ENCODE measurements around the gene SLC33A1. TPM values are rescaled to one million over a fixed set of nuclear protein-coding genes. Genes with fewer than 3 reads are reported as not detected.
"Not testable (repeated sequence)": the region's sequence is repeated elsewhere in the genome, so short reads cannot be mapped to it uniquely, and the experiment has no call there.

The SLC33A1 gene
- total RNA-seq, 5 donors from 2014 or later (not counting 1 experiment from before 2014, with no cell fraction given) = 17.4 to 33.1 (median 28.5) TPM

DNA sequence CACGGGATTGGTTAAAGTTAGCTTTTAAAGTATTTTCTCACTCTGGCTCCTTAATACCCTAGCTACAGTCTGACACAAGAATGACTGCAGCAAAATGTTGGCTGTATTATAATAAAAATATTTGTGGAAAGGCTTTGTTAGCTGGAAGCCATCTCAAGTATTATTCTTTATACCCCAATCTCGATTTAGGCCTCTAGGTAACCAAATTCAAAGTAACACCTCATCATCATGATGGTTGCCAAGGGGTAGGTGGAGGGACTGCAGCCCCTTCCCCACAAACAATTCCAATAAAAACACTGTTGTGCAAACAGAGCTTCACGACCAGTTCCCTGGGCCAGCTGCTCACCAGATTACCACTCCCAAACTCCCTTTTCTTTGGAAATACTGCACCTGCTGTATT is 15.5 kb upstream of the SLC33A1 start:
- H3K9me3 Mint-ChIP-seq = no peaks in the 10 kb centered on the region
- WGBS (ENCODE audit: insufficient coverage) = no CpG with 5 or more reads among the region's 3 CpGs

GRCh38 chr3:155863072-155863784 is 9.0 kb upstream of the SLC33A1 start:
- Histone ChIP-seq H3K27me3 (replicated peaks in 1 of 2; ENCODE audit: control insufficient read depth in 2 of 2, extremely low read depth in 1 of 2, insufficient read depth in 2 of 2, low read length in 1 of 2) (no peaks in the 10 kb centered on the region), H3K9me3 (no peaks in the 10 kb centered on the region), H3K4me3 (ENCODE audit: control insufficient read depth in 1 of 2, extremely low read depth in 1 of 2, low read length in 1 of 2) (no peak overlapping the region), H3K4me1 (ENCODE audit: control insufficient read depth in 1 of 2, extremely low read depth in 1 of 2, insufficient read depth in 2 of 2, low read length in 2 of 2) (peaks cover 0 to 12% of the 10 kb centered on the region in 2 experiments), H3K36me3 (ENCODE audit: control insufficient read depth in 2 of 2, extremely low read depth in 1 of 2, insufficient read depth in 1 of 2, low read length in 1 of 2) (no peaks in the 10 kb centered on the region), H3K27ac (ENCODE audit: low read length) (peak overlapping the region; percentile 72)
- 95% methylated on average over 7 of the region's 12 CpGs for WGBS (ENCODE audit: insufficient coverage)
- DNase-seq (no peak), ATAC-seq (replicated peaks in 1 of 4) (peak in 1 of 4 experiments; percentile 9)
- ChIA-PET POLR2A (interaction anchor here (0.6 kb wide), 3 partner anchors 12 to 1297 kb away, joined by 3 to 4 read pairs (median 4); partner anchors contain the start of gene CCNL1 (in 1 of the 2)), CTCF (interaction anchor here (1.2 to 2.3 kb wide), 3 partner anchors 9 to 57 kb away, joined by 3 to 13 read pairs (median 6); partner anchors contain the start of gene C3orf33 (in 2 of the 2))
- Mint-ChIP-seq H3K36me3 (no peaks in the 10 kb centered on the region), H3K27me3 (no peaks in the 10 kb centered on the region), H3K4me1 (peaks cover 0 to 24% (median 16%) of the 10 kb centered on the region in 3 donors), H3K9me3 (no peaks in the 10 kb centered on the region), H3K27ac (peak overlapping the region; percentile 82 to 84), H3K4me3 (no peak overlapping the region)

More for the DNA sequence above, 15.5 kb upstream of the SLC33A1 start:
- H3K36me3 ChIP-seq (ENCODE audit: control insufficient read depth in 2 of 2, extremely low read depth in 1 of 2, insufficient read depth in 1 of 2, low read length in 1 of 2) = no peaks in the 10 kb centered on the region
- POLR2A ChIA-PET = interaction anchor here (0.6 to 1.2 kb wide), 5 partner anchors 16 to 1291 kb away, joined by 3 to 6 read pairs (median 5); partner anchors contain the start of gene CCNL1 (in 1 of the 2)
- no peaks in the 10 kb centered on the region for H3K9me3 ChIP-seq
- H3K27me3 ChIP-seq (replicated peaks in 1 of 2; ENCODE audit: control insufficient read depth in 2 of 2, extremely low read depth in 1 of 2, insufficient read depth in 2 of 2, low read length in 1 of 2) = no peaks in the 10 kb centered on the region
- peak overlapping the region; percentile 96 to 97 for H3K27ac Mint-ChIP-seq
- no peaks in the 10 kb centered on the region for H3K36me3 Mint-ChIP-seq
- peak overlapping the region; percentile 93 for H3K27ac ChIP-seq (ENCODE audit: low read length)
- H3K4me1 Mint-ChIP-seq = peaks cover 16 to 30% (median 29%) of the 10 kb centered on the region in 3 donors
- ATAC-seq (replicated peaks in 1 of 4) = no peak
- DNase-seq = no peak
- H3K4me3 ChIP-seq (ENCODE audit: control insufficient read depth in 1 of 2, extremely low read depth in 1 of 2, low read length in 1 of 2) = peak overlapping the region; percentile 64 to 65
- CTCF ChIA-PET = interaction anchor here (0.6 to 4.4 kb wide), 11 partner anchors 9 to 1544 kb away, joined by 3 to 44 read pairs (median 3); partner anchors contain the start of genes C3orf33 (in 1 of the 2) and SLC33A1 (in 1 of the 2)
- peaks cover 9 to 19% of the 10 kb centered on the region in 2 experiments for H3K4me1 ChIP-seq (ENCODE audit: control insufficient read depth in 1 of 2, extremely low read depth in 1 of 2, insufficient read depth in 2 of 2, low read length in 2 of 2)
- peak overlapping the region; percentile 87 to 92 (median 92) for H3K4me3 Mint-ChIP-seq
- no peaks in the 10 kb centered on the region for H3K27me3 Mint-ChIP-seq

GRCh38 chr3:155862290-155862982 is 8.2 kb upstream of the SLC33A1 start:
- H3K36me3 ChIP-seq (ENCODE audit: control insufficient read depth in 2 of 2, extremely low read depth in 1 of 2, insufficient read depth in 1 of 2, low read length in 1 of 2); H3K27me3 ChIP-seq (replicated peaks in 1 of 2; ENCODE audit: control insufficient read depth in 2 of 2, extremely low read depth in 1 of 2, insufficient read depth in 2 of 2, low read length in 1 of 2); H3K36me3 Mint-ChIP-seq; H3K27me3 Mint-ChIP-seq; H3K9me3 ChIP-seq; H3K9me3 Mint-ChIP-seq: not testable (repeated sequence)
- peaks cover 0 to 24% (median 16%) of the 10 kb centered on the region in 3 donors for H3K4me1 Mint-ChIP-seq
- DNase-seq (peak in 34 of 35 experiments; percentile 15 to 73 (median 42)), ATAC-seq (replicated peaks in 1 of 4) (peak; percentile 83 to 94 (median 88))
- H3K27ac Mint-ChIP-seq = peak overlapping the region; percentile 82 to 84
- H3K4me3 Mint-ChIP-seq = peak overlapping the region in 2 of 3 donors; percentile 13 to 28
- 54% methylated on average over 6 of the region's 12 CpGs for WGBS (ENCODE audit: insufficient coverage)
- Histone ChIP-seq H3K27ac (ENCODE audit: low read length) (peak overlapping the region; percentile 72), H3K4me1 (ENCODE audit: control insufficient read depth in 1 of 2, extremely low read depth in 1 of 2, insufficient read depth in 2 of 2, low read length in 2 of 2) (peaks cover 0 to 12% of the 10 kb centered on the region in 2 experiments), H3K4me3 (ENCODE audit: control insufficient read depth in 1 of 2, extremely low read depth in 1 of 2, low read length in 1 of 2) (peak overlapping the region in 1 of 2 donors; percentile 7)
- ChIA-PET CTCF (interaction anchor here (1.2 to 2.3 kb wide), 3 partner anchors 9 to 57 kb away, joined by 3 to 13 read pairs (median 6); partner anchors contain the start of gene C3orf33 (in 2 of the 2)), POLR2A (interaction anchor here (0.6 to 0.7 kb wide), 4 partner anchors 10 to 1297 kb away, joined by 3 to 7 read pairs (median 4); partner anchors contain the start of gene CCNL1 (in 1 of the 2))

DNA sequence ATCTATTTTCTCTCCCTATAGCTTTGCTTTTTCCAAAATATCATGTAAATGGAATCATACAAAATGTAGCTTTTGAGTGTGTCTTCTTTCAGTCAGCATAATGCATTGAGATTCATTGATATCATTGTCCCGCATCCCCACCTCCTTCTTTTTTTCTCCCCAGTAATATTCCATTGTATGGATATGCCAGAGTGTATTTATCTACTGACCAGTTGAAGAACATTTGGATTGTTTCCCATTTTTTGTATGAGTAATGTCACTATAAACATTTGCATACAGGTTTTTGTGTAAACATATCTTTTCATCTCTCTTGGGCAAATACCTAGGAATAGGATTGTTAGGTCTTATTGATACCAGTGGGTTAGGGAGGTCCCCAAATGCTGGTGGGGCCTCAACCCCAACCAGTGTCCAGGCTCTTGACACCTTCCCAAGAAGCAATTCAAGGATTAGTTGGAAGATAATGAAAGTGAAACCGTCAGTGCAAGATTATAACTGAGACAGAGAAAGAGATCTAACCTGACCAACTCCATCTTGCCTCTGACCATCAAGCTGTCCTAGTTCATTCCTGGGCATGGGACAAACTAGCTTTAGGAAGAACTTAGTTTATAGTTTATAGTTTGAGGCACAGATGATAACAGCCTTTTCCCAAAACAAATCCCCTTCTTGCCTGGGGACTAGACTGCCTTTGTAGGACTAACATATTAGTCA is 7.4 kb upstream of the SLC33A1 start:
- no peaks in the 10 kb centered on the region for H3K9me3 ChIP-seq
- WGBS (ENCODE audit: insufficient coverage) = no CpG with 5 or more reads among the region's 2 CpGs
- H3K27me3 Mint-ChIP-seq = no peaks in the 10 kb centered on the region
- ChIA-PET CTCF (interaction anchor here in 1 of 2 donors (1.8 to 2.3 kb wide), 2 partner anchors 10 to 55 kb away, joined by 6 to 13 read pairs; partner anchors contain the start of gene C3orf33), POLR2A (no interaction called here)
- H3K4me1 Mint-ChIP-seq = peaks cover 0 to 24% (median 16%) of the 10 kb centered on the region in 3 donors
- H3K4me3 ChIP-seq (ENCODE audit: control insufficient read depth in 1 of 2, extremely low read depth in 1 of 2, low read length in 1 of 2) = no peak overlapping the region
- no peaks in the 10 kb centered on the region for H3K27me3 ChIP-seq (replicated peaks in 1 of 2; ENCODE audit: control insufficient read depth in 2 of 2, extremely low read depth in 1 of 2, insufficient read depth in 2 of 2, low read length in 1 of 2)
- H3K4me3 Mint-ChIP-seq = no peak overlapping the region
- H3K9me3 Mint-ChIP-seq = no peaks in the 10 kb centered on the region
- peaks cover 0 to 12% of the 10 kb centered on the region in 2 experiments for H3K4me1 ChIP-seq (ENCODE audit: control insufficient read depth in 1 of 2, extremely low read depth in 1 of 2, insufficient read depth in 2 of 2, low read length in 2 of 2)
- H3K36me3 Mint-ChIP-seq = no peaks in the 10 kb centered on the region
- no peaks in the 10 kb centered on the region for H3K36me3 ChIP-seq (ENCODE audit: control insufficient read depth in 2 of 2, extremely low read depth in 1 of 2, insufficient read depth in 1 of 2, low read length in 1 of 2)
- peak overlapping the region; percentile 82 to 84 for H3K27ac Mint-ChIP-seq
- DNase-seq = no peak
- peak overlapping the region; percentile 72 for H3K27ac ChIP-seq (ENCODE audit: low read length)
- ATAC-seq (replicated peaks in 1 of 4) = no peak

DNA sequence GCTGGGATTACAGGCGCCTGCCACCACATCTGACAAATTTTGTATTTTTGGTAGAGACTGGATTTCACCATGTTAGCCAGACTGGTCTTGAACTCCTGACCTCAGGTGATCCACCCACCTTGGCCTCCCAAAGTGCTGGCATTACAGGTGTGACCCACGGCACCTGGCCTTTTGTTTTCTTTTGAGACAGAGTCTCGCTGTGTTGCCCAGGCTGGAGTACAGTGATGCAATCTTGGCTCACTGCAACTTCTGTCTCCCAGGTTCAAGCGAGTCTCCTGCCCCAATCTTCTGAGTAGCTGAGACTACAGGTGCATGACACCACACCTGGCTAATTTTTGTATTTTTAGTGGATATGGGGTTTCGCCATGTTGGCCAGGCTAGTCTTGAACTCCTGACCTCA is 6.2 kb upstream of the SLC33A1 start:
- not testable (repeated sequence) for H3K36me3 Mint-ChIP-seq; DNase-seq; H3K9me3 Mint-ChIP-seq; H3K4me3 ChIP-seq (ENCODE audit: control insufficient read depth in 1 of 2, extremely low read depth in 1 of 2, low read length in 1 of 2); H3K27me3 ChIP-seq (replicated peaks in 1 of 2; ENCODE audit: control insufficient read depth in 2 of 2, extremely low read depth in 1 of 2, insufficient read depth in 2 of 2, low read length in 1 of 2); H3K4me3 Mint-ChIP-seq; H3K36me3 ChIP-seq (ENCODE audit: control insufficient read depth in 2 of 2, extremely low read depth in 1 of 2, insufficient read depth in 1 of 2, low read length in 1 of 2); H3K9me3 ChIP-seq; H3K27ac ChIP-seq (ENCODE audit: low read length); H3K27me3 Mint-ChIP-seq; ATAC-seq (replicated peaks in 1 of 4); H3K27ac Mint-ChIP-seq
- H3K4me1 ChIP-seq (ENCODE audit: control insufficient read depth in 1 of 2, extremely low read depth in 1 of 2, insufficient read depth in 2 of 2, low read length in 2 of 2) = peaks cover 0 to 12% of the 10 kb centered on the region in 2 experiments
- ChIA-PET POLR2A (interaction anchor here in 1 of 2 donors (0.6 kb wide), 1 partner anchor 119 kb away, joined by 3 read pairs; no protein-coding TSS in a partner anchor), CTCF (interaction anchor here in 1 of 2 donors (0.6 kb wide), 1 partner anchor 54 kb away, joined by 3 read pairs; the partner anchor contains the start of gene C3orf33)
- WGBS (ENCODE audit: insufficient coverage) = 87% methylated on average over 5 of the region's 5 CpGs
- peaks cover 0 to 24% (median 16%) of the 10 kb centered on the region in 3 donors for H3K4me1 Mint-ChIP-seq
